ENCODE data around the gene SMAD6. TPM values are rescaled to one million over a fixed set of nuclear protein-coding genes. Genes with fewer than 3 reads are reported as not detected.

SMAD6 gene
- total and polyA plus RNA-seq, 9 of the 15 experiments (the other 6 are each of a cell fraction or from before 2014, with no cell fraction given) = 0.10 to 15.5 (median 3.7) TPM

GRCh38 chr15:66653852-66654251 lies 48.2 kb upstream of the SMAD6 start (continued):
- TF ChIP-seq HIVEP1 (CRISPR knock-in tag; IDR thresholded peaks at IDR 0.05) = no peak

- Histone ChIP-seq H3K9me3 (replicated peaks; ENCODE audit: control insufficient read depth, insufficient read depth, low read depth, low read length) (no peaks in the 10 kb centered on the region), H3K9me1 (ENCODE audit: control insufficient read depth, insufficient read depth, low read length) (no peaks in the 10 kb centered on the region), H3K27me3 (ENCODE audit: control insufficient read depth in 2 of 2, insufficient read depth in 2 of 2, low read length in 2 of 2) (no peaks in the 10 kb centered on the region), H3K27ac (ENCODE audit: extremely low read depth, low read depth, low read length) (peak overlapping the region; percentile 80), H2AFZ (ENCODE audit: low read depth, low read length) (0 out of 2 replicates have a peak overlapping the region, but pooled peaks have one; percentile 21), H3K4me2 (ENCODE audit: insufficient read depth, low read length) (peak overlapping the region; percentile 51), H3K36me3 (ENCODE audit: control insufficient read depth, insufficient read depth, low read length) (peaks cover 57% of the 10 kb centered on the region), H3K9ac (ENCODE audit: insufficient read depth in 1 of 2, low read depth in 2 of 2, low read length in 2 of 2) (peak overlapping the region; percentile 52 to 90), H3K4me3 (peak overlapping the region; percentile 33; the same call in 1 of the 2 replicates), H4K20me1 (replicated peaks; ENCODE audit: control insufficient read depth, insufficient read depth, low read length) (no peaks in the 10 kb centered on the region), H3K79me2 (ENCODE audit: control insufficient read depth, insufficient read depth, low read length) (peaks cover 92% of the 10 kb centered on the region), H3K4me1 (replicated peaks in 1 of 2; ENCODE audit: control insufficient read depth in 2 of 2, insufficient read depth in 2 of 2, low read length in 2 of 2) (peaks cover 60 to 80% of the 10 kb centered on the region in 2 experiments)
- intact Hi-C loops (cut with micrococcal nuclease) (loop anchor here (5.0 kb wide), 1 partner anchor 37 kb away; no protein-coding TSS in a partner anchor), in situ Hi-C loops (cut with MboI) (no loop called here)
- BruUV-seq (replicated peaks) = no TSS peak
- TF ChIP-seq ZNF592 (IDR thresholded peaks at IDR 0.05) = 0 out of 2 replicates have a peak, but pooled peaks have one; percentile 53
- TF ChIP-seq GABPB1 (CRISPR knock-in tag; IDR thresholded peaks at IDR 0.05) = 0 out of 2 replicates have a peak, but pooled peaks have one; percentile 39
- no peak for TF ChIP-seq TEAD1 (CRISPR knock-in tag; IDR thresholded peaks at IDR 0.05)
- 0 out of 2 replicates have a peak, but pooled peaks have one; percentile 36 for TF ChIP-seq FOXP1 (CRISPR knock-in tag; IDR thresholded peaks at IDR 0.05)
- TF ChIP-seq ZFP91 (CRISPR knock-in tag; IDR thresholded peaks at IDR 0.05) = 0 out of 2 replicates have a peak, but pooled peaks have one; percentile 17
- TF ChIP-seq TOE1 (IDR thresholded peaks at IDR 0.05; ENCODE audit: borderline replicate concordance) = no peak
- 0 out of 2 replicates have a peak, but pooled peaks have one; percentile 13 for TF ChIP-seq TOE1 (CRISPR knock-in tag; IDR thresholded peaks at IDR 0.05; ENCODE audit: borderline replicate concordance, low read depth)
- TF ChIP-seq ELK1 (CRISPR knock-in tag; IDR thresholded peaks at IDR 0.05) = no peak
- 14% methylated on average over 12 of the region's 12 CpGs for WGBS (ENCODE audit: insufficient coverage, low coverage, missing lambda C conversion rate)
- DNase-seq (ENCODE audit: extremely low read depth in 1 of 4, low spot score in 3 of 4) = peak in 1 of 4 experiments; percentile 30
- CTCF ChIA-PET (ENCODE audit: low intra/inter-chr PET ratio) = no interaction called here
- ATAC-seq = peak; percentile 62
- FAIRE-seq = no peak
- POLR2A ChIA-PET = interaction anchor here (0.6 to 1.0 kb wide), 3 partner anchors 11 to 56 kb away, joined by 3 to 7 read pairs (median 3); no protein-coding TSS in a partner anchor
Measured at GRCh38 chr15:66654361-66654738, 47.7 kb upstream of the SMAD6 start.

Measured in K562 (cell line).